ENCODE results near the gene TIMM10. TPM values are rescaled to one million over a fixed set of nuclear protein-coding genes. Genes with fewer than 3 reads are reported as not detected.
A peak's percentile ranks its signal among the peaks of the same experiment; 100 is the strongest.

TIMM10 gene
- total RNA-seq, 1 donor: 25.7 TPM

- H3K79me2 ChIP-seq (ENCODE audit: insufficient read depth, low read length): no peaks in the 10 kb centered on the region
- TF ChIP-seq, protein P1, sequence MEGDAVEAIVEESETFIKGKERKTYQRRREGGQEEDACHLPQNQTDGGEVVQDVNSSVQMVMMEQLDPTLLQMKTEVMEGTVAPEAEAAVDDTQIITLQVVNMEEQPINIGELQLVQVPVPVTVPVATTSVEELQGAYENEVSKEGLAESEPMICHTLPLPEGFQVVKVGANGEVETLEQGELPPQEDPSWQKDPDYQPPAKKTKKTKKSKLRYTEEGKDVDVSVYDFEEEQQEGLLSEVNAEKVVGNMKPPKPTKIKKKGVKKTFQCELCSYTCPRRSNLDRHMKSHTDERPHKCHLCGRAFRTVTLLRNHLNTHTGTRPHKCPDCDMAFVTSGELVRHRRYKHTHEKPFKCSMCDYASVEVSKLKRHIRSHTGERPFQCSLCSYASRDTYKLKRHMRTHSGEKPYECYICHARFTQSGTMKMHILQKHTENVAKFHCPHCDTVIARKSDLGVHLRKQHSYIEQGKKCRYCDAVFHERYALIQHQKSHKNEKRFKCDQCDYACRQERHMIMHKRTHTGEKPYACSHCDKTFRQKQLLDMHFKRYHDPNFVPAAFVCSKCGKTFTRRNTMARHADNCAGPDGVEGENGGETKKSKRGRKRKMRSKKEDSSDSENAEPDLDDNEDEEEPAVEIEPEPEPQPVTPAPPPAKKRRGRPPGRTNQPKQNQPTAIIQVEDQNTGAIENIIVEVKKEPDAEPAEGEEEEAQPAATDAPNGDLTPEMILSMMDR (IDR thresholded peaks at IDR 0.05; ENCODE audit: extremely low read depth, low read depth, low read length): no peak
- H3K4me2 ChIP-seq (ENCODE audit: insufficient read depth, low read length): no peak overlapping the region
- no peaks in the 10 kb centered on the region for H3K9me3 ChIP-seq (ENCODE audit: low read depth, low read length)
- H3K4me1 ChIP-seq (ENCODE audit: insufficient read depth, low read length): no peaks in the 10 kb centered on the region
- H3K27ac ChIP-seq (ENCODE audit: low read depth, low read length): no peak overlapping the region
- no peaks in the 10 kb centered on the region for H3K27me3 ChIP-seq (ENCODE audit: insufficient read depth, low read length)
- H3K36me3 ChIP-seq (ENCODE audit: insufficient read depth, low read length): peaks cover 34% of the 10 kb centered on the region
- no peaks in the 10 kb centered on the region for H4K20me1 ChIP-seq (ENCODE audit: insufficient read depth, low read length)
- DNase-seq (ENCODE audit: insufficient read length, low spot score, missing footprints): no peak
- H3K4me3 ChIP-seq (ENCODE audit: insufficient read depth, low read length): no peak overlapping the region
- no peak overlapping the region for H2AFZ ChIP-seq (ENCODE audit: low read length)
These were observed 21.9 kb upstream of the TIMM10 start for GRCh38 chr11:57552479-57552878.

DNA sequence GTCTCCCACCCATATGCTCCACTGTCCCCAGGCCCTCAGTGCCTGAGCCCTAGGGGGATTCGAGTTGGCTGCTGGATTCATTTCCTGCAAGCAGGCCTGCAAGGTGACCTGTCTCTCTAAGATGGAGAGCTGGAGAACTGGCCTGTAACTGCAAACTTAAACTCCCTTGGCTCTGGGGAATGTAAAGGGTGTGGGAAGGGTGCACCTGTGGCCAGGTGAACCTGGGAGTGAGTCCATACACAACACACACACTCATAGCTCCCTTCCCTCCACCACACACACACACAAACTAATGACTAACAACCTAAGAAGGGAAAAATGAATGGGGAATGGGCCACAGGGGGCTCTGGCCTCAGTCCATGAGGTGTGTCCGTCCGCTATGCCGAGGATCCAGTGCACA is 21.4 kb upstream of the TIMM10 start:
- Histone ChIP-seq H3K4me2 (ENCODE audit: insufficient read depth, low read length) (no peak overlapping the region), H2AFZ (ENCODE audit: low read length) (no peak overlapping the region), H3K27me3 (ENCODE audit: insufficient read depth, low read length) (no peaks in the 10 kb centered on the region), H4K20me1 (ENCODE audit: insufficient read depth, low read length) (no peaks in the 10 kb centered on the region), H3K9me3 (ENCODE audit: low read depth, low read length) (no peaks in the 10 kb centered on the region), H3K4me3 (ENCODE audit: insufficient read depth, low read length) (no peak overlapping the region), H3K79me2 (ENCODE audit: insufficient read depth, low read length) (no peaks in the 10 kb centered on the region), H3K36me3 (ENCODE audit: insufficient read depth, low read length) (peaks cover 34% of the 10 kb centered on the region), H3K4me1 (ENCODE audit: insufficient read depth, low read length) (peaks cover 4% of the 10 kb centered on the region), H3K27ac (ENCODE audit: low read depth, low read length) (no peak overlapping the region)
- TF ChIP-seq, protein P1 (IDR thresholded peaks at IDR 0.05; ENCODE audit: extremely low read depth, low read depth, low read length): no peak
- no peak for DNase-seq (ENCODE audit: insufficient read length, low spot score, missing footprints)

DNA sequence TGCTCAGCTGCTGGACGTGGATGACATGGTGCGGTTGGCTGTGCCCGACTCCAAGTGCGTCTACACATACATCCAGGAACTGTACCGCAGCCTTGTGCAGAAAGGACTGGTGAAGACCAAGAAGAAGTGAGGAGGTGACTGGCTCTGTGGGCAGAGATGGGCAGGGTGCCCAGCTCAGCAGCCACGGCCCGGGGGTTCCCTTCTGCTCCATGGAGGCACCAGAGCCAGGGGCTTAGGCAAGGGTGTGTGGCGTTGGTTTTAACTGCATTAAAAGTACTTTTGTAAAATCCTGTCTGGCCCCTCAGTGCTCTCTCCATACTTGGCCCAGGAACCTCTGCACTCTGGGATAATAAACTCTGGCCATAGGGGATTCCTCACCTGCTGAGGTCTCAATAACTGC is 19.4 kb upstream of the TIMM10 start:
- Histone ChIP-seq H3K9me3 (ENCODE audit: low read depth, low read length) (no peaks in the 10 kb centered on the region), H3K4me2 (ENCODE audit: insufficient read depth, low read length) (no peak overlapping the region), H3K36me3 (ENCODE audit: insufficient read depth, low read length) (peaks cover 32% of the 10 kb centered on the region), H2AFZ (ENCODE audit: low read length) (no peak overlapping the region), H4K20me1 (ENCODE audit: insufficient read depth, low read length) (no peaks in the 10 kb centered on the region), H3K27me3 (ENCODE audit: insufficient read depth, low read length) (no peaks in the 10 kb centered on the region), H3K27ac (ENCODE audit: low read depth, low read length) (no peak overlapping the region), H3K4me3 (ENCODE audit: insufficient read depth, low read length) (no peak overlapping the region), H3K4me1 (ENCODE audit: insufficient read depth, low read length) (peaks cover 4% of the 10 kb centered on the region), H3K79me2 (ENCODE audit: insufficient read depth, low read length) (no peaks in the 10 kb centered on the region)
- no peak for DNase-seq (ENCODE audit: insufficient read length, low spot score, missing footprints)
- TF ChIP-seq, protein P1 (IDR thresholded peaks at IDR 0.05; ENCODE audit: extremely low read depth, low read depth, low read length): no peak

DNA sequence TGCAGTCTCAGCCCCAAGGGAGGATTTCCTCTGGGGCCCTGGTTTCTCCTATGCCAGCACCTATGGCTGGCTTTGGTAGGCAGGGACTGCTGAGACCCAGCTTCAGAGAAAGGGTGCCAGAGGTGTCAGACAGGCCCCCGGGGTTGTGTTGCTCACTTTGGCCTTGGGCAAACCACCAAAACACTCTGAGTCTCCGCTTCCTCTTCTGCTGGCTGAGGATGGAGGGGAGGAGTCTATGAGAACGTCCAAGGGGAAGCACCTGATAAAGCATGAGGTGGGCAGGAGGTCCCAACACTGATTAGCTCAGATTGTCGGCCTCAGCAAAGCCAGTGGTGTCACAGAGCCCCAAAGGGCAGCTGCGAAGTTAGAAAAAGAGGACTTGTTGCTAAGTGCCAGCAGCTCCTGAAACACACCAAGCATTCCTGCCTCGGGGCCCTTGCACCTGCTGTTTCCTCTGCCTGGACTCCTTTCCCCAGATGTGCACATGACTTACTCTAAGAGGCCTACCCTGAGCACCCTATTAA is 17.4 kb upstream of the TIMM10 start:
- Histone ChIP-seq H3K4me1 (ENCODE audit: insufficient read depth, low read length) (peaks cover 4% of the 10 kb centered on the region), H3K36me3 (ENCODE audit: insufficient read depth, low read length) (peaks cover 32% of the 10 kb centered on the region), H3K27ac (ENCODE audit: low read depth, low read length) (no peak overlapping the region), H3K27me3 (ENCODE audit: insufficient read depth, low read length) (peaks cover 2% of the 10 kb centered on the region), H4K20me1 (ENCODE audit: insufficient read depth, low read length) (no peaks in the 10 kb centered on the region), H2AFZ (ENCODE audit: low read length) (no peak overlapping the region), H3K9me3 (ENCODE audit: low read depth, low read length) (no peaks in the 10 kb centered on the region), H3K4me2 (ENCODE audit: insufficient read depth, low read length) (no peak overlapping the region), H3K79me2 (ENCODE audit: insufficient read depth, low read length) (no peaks in the 10 kb centered on the region), H3K4me3 (ENCODE audit: insufficient read depth, low read length) (no peak overlapping the region)
- DNase-seq (ENCODE audit: insufficient read length, low spot score, missing footprints): peak; percentile 62
- TF ChIP-seq, protein P1 (IDR thresholded peaks at IDR 0.05; ENCODE audit: extremely low read depth, low read depth, low read length): no peak

Measured in osteoblast (primary cell).